GM19023 (cell line): Measurements from ENCODE around the gene HSPB6.
"Not testable (repeated sequence)": the region's sequence is repeated elsewhere in the genome, so short reads cannot be mapped to it uniquely, and the experiment has no call there.

ENCODE experiments used
- ATAC-seq: cut with Tn5 transposase; IDR thresholded peaks from one replicate; pipeline ENCODE4 v1.9.1; 2021; ENCODE audit warnings: mild to moderate bottlenecking, moderate library complexity; ENCODE audit not compliant: unreplicated experiment

HSPB6 gene

GRCh38 chr19:35786299-35787160 is 29.7 kb upstream of the HSPB6 start:
- ATAC-seq, result no peak

GRCh38 chr19:35785339-35785627 is 28.5 kb upstream of the HSPB6 start:
- no peak for ATAC-seq

GRCh38 chr19:35784503-35785338 is 27.9 kb upstream of the HSPB6 start:
- no peak for ATAC-seq

- no peak for ATAC-seq
Observed at GRCh38 chr19:35783469-35784434, 26.9 kb upstream of the HSPB6 start.

- ATAC-seq, result no peak
Observed at GRCh38 chr19:35782589-35782988, 25.8 kb upstream of the HSPB6 start.

- ATAC-seq, result no peak
Observed at GRCh38 chr19:35781650-35782049, 24.8 kb upstream of the HSPB6 start.

- no peak for ATAC-seq
Observed at GRCh38 chr19:35780717-35781116, 23.9 kb upstream of the HSPB6 start.

GRCh38 chr19:35780058-35780457 is 23.2 kb upstream of the HSPB6 start:
- no peak for ATAC-seq

- no peak for ATAC-seq
Observed at GRCh38 chr19:35779033-35779432, 22.2 kb upstream of the HSPB6 start.

GRCh38 chr19:35777961-35778360 is 21.1 kb upstream of the HSPB6 start:
- ATAC-seq, result no peak

- no peak for ATAC-seq
Observed at GRCh38 chr19:35777086-35777841, 20.4 kb upstream of the HSPB6 start.

- ATAC-seq, result no peak
Observed at GRCh38 chr19:35776102-35776788, 19.4 kb upstream of the HSPB6 start.

GRCh38 chr19:35775298-35776101 is 18.7 kb upstream of the HSPB6 start, which contains the start of gene ARHGAP33:
Gene ARHGAP33, plus strand, starts transcription at chr19:35775564. Its CDS starts 95 bp downstream, at chr19:35775659.
- peak; percentile 92 for ATAC-seq

- ATAC-seq, result no peak
Observed at GRCh38 chr19:35775046-35775297, 18.1 kb upstream of the HSPB6 start.

GRCh38 chr19:35774274-35775045 is 17.6 kb upstream of the HSPB6 start:
- no peak for ATAC-seq

GRCh38 chr19:35773020-35773806 is 16.4 kb upstream of the HSPB6 start:
- no peak for ATAC-seq

- not testable (repeated sequence) for ATAC-seq
Observed at GRCh38 chr19:35772362-35772761, 15.5 kb upstream of the HSPB6 start.

- ATAC-seq, result no peak
Observed at GRCh38 chr19:35768082-35768421, 11.2 kb upstream of the HSPB6 start.
